GM12878 (cell line): ENCODE results near the gene HDX. TPM values are rescaled to one million over a fixed set of nuclear protein-coding genes. Genes with fewer than 3 reads are reported as not detected.

Experiments used
- ASH2L ChIP-seq: fragments of 300-600, 200-600 bp; sonication (generic); IDR thresholded peaks from 2 replicates; pipeline ENCODE4 v1.6.1; 2017; ENCODE audit warnings: low read depth, mild to moderate bottlenecking, borderline replicate concordance
- BCL11A ChIP-seq: IDR thresholded peaks from 2 replicates; pipeline ENCODE4 v1.6.1; 2011; ENCODE audit warnings: low read depth, low read length
- BMI1 ChIP-seq: fragments of 450-650 bp; IDR thresholded peaks from 2 replicates; pipeline ENCODE4 v1.6.1; 2016; ENCODE audit warnings: mild to moderate bottlenecking, moderate library complexity, borderline replicate concordance
- CBX3 ChIP-seq: fragments of 200-600 bp; sonication (generic); IDR thresholded peaks from 2 replicates; pipeline ENCODE4 v1.6.1; 2016; ENCODE audit warnings: low read depth, borderline replicate concordance
- EED ChIP-seq: sonication (generic); IDR thresholded peaks from 2 replicates; pipeline ENCODE4 v1.6.1; 2016; ENCODE audit warnings: antibody characterized with exemption, low read depth
- EZH2 ChIP-seq: IDR thresholded peaks from 2 replicates; pipeline ENCODE4 v1.6.1; 2012; ENCODE audit warnings: low read depth, mild to moderate bottlenecking, control low read depth, inconsistent platforms, low read length, borderline replicate concordance; ENCODE audit not compliant: control insufficient read depth
- FOXK2 ChIP-seq: fragments of 450-650 bp; IDR thresholded peaks from 2 replicates; pipeline ENCODE4 v1.6.1; 2017; ENCODE audit warnings: mild to moderate bottlenecking, moderate library complexity
- HDAC6 ChIP-seq: fragments of 200-600 bp; sonication (generic); IDR thresholded peaks from one replicate; pipeline ENCODE4 v1.8.0; 2017; ENCODE audit warnings: antibody characterized with exemption; ENCODE audit not compliant: unreplicated experiment
- IKZF1 ChIP-seq: fragments of 450-650 bp; conservative IDR thresholded peaks from 2 replicates; pipeline ENCODE4 v1.6.1; 2017; ENCODE audit warnings: antibody characterized with exemption, mild to moderate bottlenecking
- IRF4 ChIP-seq: IDR thresholded peaks from 2 replicates; pipeline ENCODE4 v1.6.1; 2011; ENCODE audit warnings: low read depth, low read length
- JUNB ChIP-seq: IDR thresholded peaks from 2 replicates; pipeline ENCODE4 v1.6.1; 2016; ENCODE audit warnings: antibody characterized with exemption, mild to moderate bottlenecking
- NFIC ChIP-seq: IDR thresholded peaks from 2 replicates; pipeline ENCODE4 v1.6.1; 2012; ENCODE audit warnings: low read depth, mild to moderate bottlenecking, inconsistent platforms, low read length, moderate library complexity
- PAX5 ChIP-seq: IDR thresholded peaks from 2 replicates; pipeline ENCODE4 v1.6.1; 2011; ENCODE audit warnings: low read depth, low read length, borderline replicate concordance
- RUNX3 ChIP-seq: IDR thresholded peaks from 2 replicates; pipeline ENCODE4 v1.6.1; 2012; ENCODE audit warnings: low read length, inconsistent platforms
- SPI1 ChIP-seq: IDR thresholded peaks from 2 replicates; pipeline ENCODE4 v1.6.1; 2011; ENCODE audit warnings: low read depth, mild to moderate bottlenecking, low read length, moderate library complexity, borderline replicate concordance; ENCODE audit not compliant: insufficient read depth
- TARDBP ChIP-seq: IDR thresholded peaks from 2 replicates; pipeline ENCODE4 v1.6.1; 2016; ENCODE audit warnings: borderline replicate concordance
- TCF12 ChIP-seq: IDR thresholded peaks from 2 replicates; pipeline ENCODE4 v1.6.1; 2011; ENCODE audit warnings: low read depth, mild to moderate bottlenecking, low read length
- polyA plus RNA-seq, 11 experiments: library from polyadenylated mRNA; depleted of rRNA in 4 of 11; unstranded in 6 of 11; stranded (reverse) in 5 of 11; fragments of >200 nt; fragmentation: Nextera tagmentation in 4 of 11; fragmentation: Illumina TruSeq in 1 of 11; extraction: Ambion mirVana in 4 of 11; extraction: Trizol in 1 of 11; gene quantifications; 1 replicate in 1 of 11; 2 replicates in 10 of 11; pipeline versions ENCODE4 v1.2.1 to v1.2.3, GENCODE V29; 2011 to 2016; ENCODE audit warnings: inconsistent platforms in 2 of 11, missing spikeins in 2 of 11, low read depth in 1 of 11
- total RNA-seq, 4 experiments: library from RNA; depleted of rRNA in 3 of 4; stranded (reverse); fragments of >200 nt in 3 of 4; fragmentation: Illumina TruSeq in 1 of 4; extraction: Trizol in 1 of 4; gene quantifications; 2 replicates each; pipeline versions ENCODE4 v1.2.1 to v1.2.3, GENCODE V29; 2013 to 2021
- TF ChIP-seq, protein P1 (sequence below): fragments of 450-650 bp; IDR thresholded peaks from 2 replicates; pipeline ENCODE4 v1.6.1; 2017; ENCODE audit warnings: mild to moderate bottlenecking, low read depth, inconsistent platforms; ENCODE audit not compliant: poor library complexity, severe bottlenecking
- TF ChIP-seq, protein P2 (sequence below): fragments of 450-650 bp; formaldehyde crosslinking; IDR thresholded peaks from 2 replicates; pipeline ENCODE4 v1.5.0; 2022; ENCODE audit warnings: mild to moderate bottlenecking, missing genetic modification characterization
- TF ChIP-seq, protein P3 (sequence below): IDR thresholded peaks from 2 replicates; pipeline ENCODE4 v1.6.1; 2012; ENCODE audit warnings: low read length, inconsistent platforms
- TF ChIP-seq, protein P4 (sequence below): fragments of 450-650 bp; IDR thresholded peaks from 2 replicates; pipeline ENCODE4 v1.6.1; 2017; ENCODE audit warnings: low read depth, mild to moderate bottlenecking, moderate library complexity

HDX gene
- total and polyA plus RNA-seq, 10 of the 15 experiments (the other 5 are each of a cell fraction or from before 2014, with no cell fraction given), result 2.9 to 8.6 (median 6.3) TPM; not detected in 1

DNA sequence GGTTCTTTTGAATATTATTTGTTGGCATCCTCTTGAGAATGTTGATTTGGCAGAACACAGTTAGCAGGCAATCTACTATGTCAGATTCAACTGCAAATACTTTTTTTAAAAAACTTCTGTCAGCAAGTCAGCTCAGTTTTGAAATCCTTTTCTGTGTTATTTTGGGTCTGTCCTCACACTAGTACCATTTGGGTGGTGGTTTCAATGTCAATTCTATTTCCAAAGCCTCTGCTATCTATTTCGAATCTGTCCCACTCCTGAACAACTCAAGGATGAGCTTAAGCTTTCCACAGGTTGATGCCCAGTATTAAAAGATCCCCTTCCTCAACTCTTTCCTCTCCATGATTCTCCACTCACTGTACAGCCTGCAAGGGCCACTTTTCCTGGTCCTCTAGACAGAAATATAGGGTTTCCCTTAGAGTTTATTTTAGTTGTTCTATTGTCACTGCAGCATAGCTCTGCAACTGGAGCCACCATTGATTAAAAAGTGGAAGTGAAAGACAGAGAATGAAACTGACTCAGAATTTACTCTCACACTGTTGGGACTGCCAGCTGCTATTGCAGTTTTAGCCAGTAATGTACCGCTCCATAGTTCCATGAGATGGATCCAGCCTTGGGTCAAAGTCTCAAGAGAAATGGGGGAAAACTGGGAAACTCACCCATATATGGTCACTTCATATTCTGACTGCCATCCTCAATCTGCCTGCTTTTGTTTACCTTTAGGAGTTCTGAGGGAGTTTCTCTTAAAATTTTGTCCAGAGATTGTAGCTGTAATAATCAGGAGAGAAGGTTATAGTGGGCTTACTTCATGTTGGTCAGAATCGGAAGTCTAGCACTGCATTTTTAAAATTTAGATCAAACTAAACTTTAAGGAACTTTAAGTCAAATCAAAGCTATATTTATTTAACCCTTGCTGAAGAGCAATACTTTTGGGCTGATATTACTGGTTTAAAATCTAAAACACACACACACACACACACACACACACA lies 14.6 kb downstream of the HDX start (continued):
- TF ChIP-seq PAX5, result no peak
- 0 out of 2 replicates have a peak, but pooled peaks have one; percentile 32 for TF ChIP-seq BMI1
- TF ChIP-seq NFIC, result peak; percentile 64
- TF ChIP-seq ASH2L, result no peak
- peak; percentile 63 for TF ChIP-seq JUNB
- TF ChIP-seq, protein P1, sequence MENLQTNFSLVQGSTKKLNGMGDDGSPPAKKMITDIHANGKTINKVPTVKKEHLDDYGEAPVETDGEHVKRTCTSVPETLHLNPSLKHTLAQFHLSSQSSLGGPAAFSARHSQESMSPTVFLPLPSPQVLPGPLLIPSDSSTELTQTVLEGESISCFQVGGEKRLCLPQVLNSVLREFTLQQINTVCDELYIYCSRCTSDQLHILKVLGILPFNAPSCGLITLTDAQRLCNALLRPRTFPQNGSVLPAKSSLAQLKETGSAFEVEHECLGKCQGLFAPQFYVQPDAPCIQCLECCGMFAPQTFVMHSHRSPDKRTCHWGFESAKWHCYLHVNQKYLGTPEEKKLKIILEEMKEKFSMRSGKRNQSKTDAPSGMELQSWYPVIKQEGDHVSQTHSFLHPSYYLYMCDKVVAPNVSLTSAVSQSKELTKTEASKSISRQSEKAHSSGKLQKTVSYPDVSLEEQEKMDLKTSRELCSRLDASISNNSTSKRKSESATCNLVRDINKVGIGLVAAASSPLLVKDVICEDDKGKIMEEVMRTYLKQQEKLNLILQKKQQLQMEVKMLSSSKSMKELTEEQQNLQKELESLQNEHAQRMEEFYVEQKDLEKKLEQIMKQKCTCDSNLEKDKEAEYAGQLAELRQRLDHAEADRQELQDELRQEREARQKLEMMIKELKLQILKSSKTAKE, result no peak
- no peak for TF ChIP-seq FOXK2
- no peak for TF ChIP-seq TARDBP
- TF ChIP-seq BCL11A, result peak; percentile 22; the same call in 1 of the 2 replicates
- TF ChIP-seq EZH2, result no peak
- TF ChIP-seq IKZF1, result peak; percentile 80
- peak; percentile 96 for TF ChIP-seq SPI1
- TF ChIP-seq, protein P2, sequence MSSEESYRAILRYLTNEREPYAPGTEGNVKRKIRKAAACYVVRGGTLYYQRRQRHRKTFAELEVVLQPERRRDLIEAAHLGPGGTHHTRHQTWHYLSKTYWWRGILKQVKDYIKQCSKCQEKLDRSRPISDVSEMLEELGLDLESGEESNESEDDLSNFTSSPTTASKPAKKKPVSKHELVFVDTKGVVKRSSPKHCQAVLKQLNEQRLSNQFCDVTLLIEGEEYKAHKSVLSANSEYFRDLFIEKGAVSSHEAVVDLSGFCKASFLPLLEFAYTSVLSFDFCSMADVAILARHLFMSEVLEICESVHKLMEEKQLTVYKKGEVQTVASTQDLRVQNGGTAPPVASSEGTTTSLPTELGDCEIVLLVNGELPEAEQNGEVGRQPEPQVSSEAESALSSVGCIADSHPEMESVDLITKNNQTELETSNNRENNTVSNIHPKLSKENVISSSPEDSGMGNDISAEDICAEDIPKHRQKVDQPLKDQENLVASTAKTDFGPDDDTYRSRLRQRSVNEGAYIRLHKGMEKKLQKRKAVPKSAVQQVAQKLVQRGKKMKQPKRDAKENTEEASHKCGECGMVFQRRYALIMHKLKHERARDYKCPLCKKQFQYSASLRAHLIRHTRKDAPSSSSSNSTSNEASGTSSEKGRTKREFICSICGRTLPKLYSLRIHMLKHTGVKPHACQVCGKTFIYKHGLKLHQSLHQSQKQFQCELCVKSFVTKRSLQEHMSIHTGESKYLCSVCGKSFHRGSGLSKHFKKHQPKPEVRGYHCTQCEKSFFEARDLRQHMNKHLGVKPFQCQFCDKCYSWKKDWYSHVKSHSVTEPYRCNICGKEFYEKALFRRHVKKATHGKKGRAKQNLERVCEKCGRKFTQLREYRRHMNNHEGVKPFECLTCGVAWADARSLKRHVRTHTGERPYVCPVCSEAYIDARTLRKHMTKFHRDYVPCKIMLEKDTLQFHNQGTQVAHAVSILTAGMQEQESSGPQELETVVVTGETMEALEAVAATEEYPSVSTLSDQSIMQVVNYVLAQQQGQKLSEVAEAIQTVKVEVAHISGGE (CRISPR knock-in tag), result no peak
- no peak for TF ChIP-seq HDAC6
- 0 out of 2 replicates have a peak, but pooled peaks have one; percentile 28 for TF ChIP-seq RUNX3
- TF ChIP-seq, protein P3, sequence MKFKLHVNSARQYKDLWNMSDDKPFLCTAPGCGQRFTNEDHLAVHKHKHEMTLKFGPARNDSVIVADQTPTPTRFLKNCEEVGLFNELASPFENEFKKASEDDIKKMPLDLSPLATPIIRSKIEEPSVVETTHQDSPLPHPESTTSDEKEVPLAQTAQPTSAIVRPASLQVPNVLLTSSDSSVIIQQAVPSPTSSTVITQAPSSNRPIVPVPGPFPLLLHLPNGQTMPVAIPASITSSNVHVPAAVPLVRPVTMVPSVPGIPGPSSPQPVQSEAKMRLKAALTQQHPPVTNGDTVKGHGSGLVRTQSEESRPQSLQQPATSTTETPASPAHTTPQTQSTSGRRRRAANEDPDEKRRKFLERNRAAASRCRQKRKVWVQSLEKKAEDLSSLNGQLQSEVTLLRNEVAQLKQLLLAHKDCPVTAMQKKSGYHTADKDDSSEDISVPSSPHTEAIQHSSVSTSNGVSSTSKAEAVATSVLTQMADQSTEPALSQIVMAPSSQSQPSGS, result peak; percentile 48; the same call in 1 of the 2 replicates
- TF ChIP-seq TCF12, result peak; percentile 75; the same call in 1 of the 2 replicates
- TF ChIP-seq IRF4, result peak; percentile 80
- TF ChIP-seq, protein P4, sequence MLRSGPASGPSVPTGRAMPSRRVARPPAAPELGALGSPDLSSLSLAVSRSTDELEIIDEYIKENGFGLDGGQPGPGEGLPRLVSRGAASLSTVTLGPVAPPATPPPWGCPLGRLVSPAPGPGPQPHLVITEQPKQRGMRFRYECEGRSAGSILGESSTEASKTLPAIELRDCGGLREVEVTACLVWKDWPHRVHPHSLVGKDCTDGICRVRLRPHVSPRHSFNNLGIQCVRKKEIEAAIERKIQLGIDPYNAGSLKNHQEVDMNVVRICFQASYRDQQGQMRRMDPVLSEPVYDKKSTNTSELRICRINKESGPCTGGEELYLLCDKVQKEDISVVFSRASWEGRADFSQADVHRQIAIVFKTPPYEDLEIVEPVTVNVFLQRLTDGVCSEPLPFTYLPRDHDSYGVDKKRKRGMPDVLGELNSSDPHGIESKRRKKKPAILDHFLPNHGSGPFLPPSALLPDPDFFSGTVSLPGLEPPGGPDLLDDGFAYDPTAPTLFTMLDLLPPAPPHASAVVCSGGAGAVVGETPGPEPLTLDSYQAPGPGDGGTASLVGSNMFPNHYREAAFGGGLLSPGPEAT, result peak; percentile 47; the same call in 1 of the 2 replicates
- TF ChIP-seq CBX3, result no peak
- peak; percentile 94 for TF ChIP-seq EED
